Nephron progenitor cell (in vitro differentiated cells): ENCODE data around the gene NOC2L.
"Not testable (repeated sequence)": the region's sequence is repeated elsewhere in the genome, so short reads cannot be mapped to it uniquely, and the experiment has no call there.

Experiments used
- DNase-seq: peaks from one replicate; pipeline ENCODE4 v3.0.0; 2021
- H3K27ac Mint-ChIP-seq: 2 replicates; pipeline ENCODE4 v1.8.0; 2021; ENCODE audit warnings: mild to moderate bottlenecking, moderate library complexity, mixed read lengths
- H3K27me3 Mint-ChIP-seq: 2 replicates; pipeline ENCODE4 v1.8.0; 2021; ENCODE audit warnings: mild to moderate bottlenecking, low read depth, mixed read lengths; ENCODE audit not compliant: poor library complexity
- H3K36me3 Mint-ChIP-seq: 2 replicates; pipeline ENCODE4 v1.8.0; 2021; ENCODE audit warnings: low read depth, mixed read lengths
- H3K4me1 Mint-ChIP-seq: 2 replicates; pipeline ENCODE4 v1.8.0; 2021; ENCODE audit warnings: mixed read lengths
- H3K4me3 Mint-ChIP-seq: 2 replicates; pipeline ENCODE4 v1.8.0; 2021; ENCODE audit warnings: mild to moderate bottlenecking, moderate library complexity, mixed read lengths
- H3K9me3 Mint-ChIP-seq: 2 replicates; pipeline ENCODE4 v1.8.0; 2021; ENCODE audit warnings: mild to moderate bottlenecking, moderate library complexity, mixed read lengths
- CTCF ChIP-seq: fragments of 200-600 bp; sonication (generic); IDR thresholded peaks from 2 replicates; pipeline ENCODE4 v1.5.0; 2021; ENCODE audit warnings: antibody characterized with exemption

NOC2L gene

GRCh38 chr1:899636-900317 lies 59.3 kb downstream of the NOC2L start:
- Mint-ChIP-seq H3K9me3 (no peaks in the 10 kb centered on the region), H3K27ac (no peak overlapping the region), H3K4me3 (no peak overlapping the region), H3K4me1 (no peaks in the 10 kb centered on the region), H3K27me3 (peaks cover 92% of the 10 kb centered on the region), H3K36me3 (no peaks in the 10 kb centered on the region)
- no peak for TF ChIP-seq CTCF
- DNase-seq = no peak

- not testable (repeated sequence) for H3K36me3 Mint-ChIP-seq, H3K27ac Mint-ChIP-seq, DNase-seq, H3K4me1 Mint-ChIP-seq, H3K9me3 Mint-ChIP-seq, H3K4me3 Mint-ChIP-seq
- peaks cover 99% of the 10 kb centered on the region for H3K27me3 Mint-ChIP-seq
These were observed 61.1 kb downstream of the NOC2L start for GRCh38 chr1:897951-898350.

GRCh38 chr1:897226-897625 lies 61.8 kb downstream of the NOC2L start:
- TF ChIP-seq CTCF = no peak
- DNase-seq = no peak
- H3K4me1 Mint-ChIP-seq = no peaks in the 10 kb centered on the region
- no peak overlapping the region for H3K4me3 Mint-ChIP-seq
- H3K27ac Mint-ChIP-seq = no peak overlapping the region
- H3K9me3 Mint-ChIP-seq = no peaks in the 10 kb centered on the region
- no peaks in the 10 kb centered on the region for H3K36me3 Mint-ChIP-seq
- H3K27me3 Mint-ChIP-seq = peaks cover 97% of the 10 kb centered on the region
